GM18502 (cell line): ENCODE measurements around the gene PPM1F.

Source experiments
- ATAC-seq: cut with Tn5 transposase; IDR thresholded peaks from one replicate; pipeline ENCODE4 v1.9.1; 2021; ENCODE audit warnings: mild to moderate bottlenecking; ENCODE audit not compliant: unreplicated experiment, poor library complexity

The PPM1F gene

GRCh38 chr22:21952586-21953571 is at the start of gene PPM1F:
Gene PPM1F (minus strand): TSS chr22:21952848. CDS start chr22:21946048, 6,800 bp downstream.
- peak; percentile 79 for ATAC-seq

DNA sequence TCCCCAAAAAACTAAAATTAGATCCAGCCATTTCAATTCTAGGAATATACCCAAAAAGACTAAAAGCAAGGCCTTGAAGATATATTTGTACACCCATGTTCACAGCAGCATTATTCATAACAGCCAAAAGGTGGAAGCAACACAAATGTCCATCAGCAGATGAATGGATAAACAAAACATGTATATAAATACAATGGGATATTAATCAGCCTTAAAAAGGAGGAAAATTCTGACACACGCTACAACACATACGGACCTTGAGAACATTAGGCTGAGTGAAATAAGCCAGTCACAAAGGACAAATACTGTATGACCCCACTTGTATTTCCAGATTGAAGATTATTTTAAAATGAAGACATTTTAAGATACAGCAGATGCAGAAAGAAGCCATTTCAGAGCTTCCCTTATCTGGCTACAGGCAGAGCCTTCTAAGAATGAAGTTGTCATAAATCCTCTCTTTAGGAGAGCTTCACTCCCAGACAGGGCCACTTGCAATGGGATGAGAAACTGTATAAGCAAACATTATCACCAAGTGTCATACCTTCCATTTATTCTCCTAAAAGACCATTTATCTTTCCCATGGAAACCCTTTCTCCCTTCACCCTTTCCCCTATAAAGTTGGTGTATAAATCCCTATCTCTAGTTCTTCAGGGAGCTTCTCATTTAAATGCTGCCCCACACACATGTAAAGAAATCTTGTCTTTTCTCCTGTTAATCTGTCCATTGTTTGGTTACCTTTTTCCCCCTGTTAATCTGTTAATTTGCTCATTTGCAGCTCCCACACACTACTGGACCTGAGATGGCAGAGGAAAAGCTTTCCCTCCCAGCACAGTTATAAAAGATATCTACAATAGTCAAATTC is 49.2 kb upstream of the PPM1F start:
- ATAC-seq: no peak

- ATAC-seq: no peak
These were observed 46.1 kb upstream of the PPM1F start for GRCh38 chr22:21998595-21999247.

DNA sequence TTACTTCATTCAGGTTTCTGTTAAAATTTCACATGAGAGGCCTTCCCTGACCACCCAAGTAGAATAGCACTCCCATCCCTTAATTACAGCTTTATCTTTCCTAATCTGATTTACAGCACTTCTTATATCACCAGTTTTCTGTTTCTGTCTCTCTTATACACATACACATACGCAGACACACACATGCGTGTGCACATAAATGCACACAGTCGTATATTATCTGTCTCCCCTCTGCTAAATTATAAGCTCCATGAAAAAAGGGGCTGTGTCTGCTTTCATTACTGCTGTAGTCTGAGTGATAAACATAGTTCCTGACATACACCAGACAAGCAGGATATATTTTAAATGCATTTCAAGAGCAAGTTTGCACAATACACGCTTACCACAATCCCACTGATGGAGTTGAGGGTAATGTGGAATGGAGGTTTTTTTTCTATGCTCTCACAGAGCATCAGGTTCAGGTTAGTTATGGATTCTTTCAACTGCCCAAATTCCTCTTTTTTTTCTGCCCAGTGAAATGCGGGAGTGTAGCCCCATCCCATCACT is 43.6 kb upstream of the PPM1F start:
- no peak for ATAC-seq

- ATAC-seq: no peak
These were observed 43.0 kb upstream of the PPM1F start for GRCh38 chr22:21995660-21996059.

DNA sequence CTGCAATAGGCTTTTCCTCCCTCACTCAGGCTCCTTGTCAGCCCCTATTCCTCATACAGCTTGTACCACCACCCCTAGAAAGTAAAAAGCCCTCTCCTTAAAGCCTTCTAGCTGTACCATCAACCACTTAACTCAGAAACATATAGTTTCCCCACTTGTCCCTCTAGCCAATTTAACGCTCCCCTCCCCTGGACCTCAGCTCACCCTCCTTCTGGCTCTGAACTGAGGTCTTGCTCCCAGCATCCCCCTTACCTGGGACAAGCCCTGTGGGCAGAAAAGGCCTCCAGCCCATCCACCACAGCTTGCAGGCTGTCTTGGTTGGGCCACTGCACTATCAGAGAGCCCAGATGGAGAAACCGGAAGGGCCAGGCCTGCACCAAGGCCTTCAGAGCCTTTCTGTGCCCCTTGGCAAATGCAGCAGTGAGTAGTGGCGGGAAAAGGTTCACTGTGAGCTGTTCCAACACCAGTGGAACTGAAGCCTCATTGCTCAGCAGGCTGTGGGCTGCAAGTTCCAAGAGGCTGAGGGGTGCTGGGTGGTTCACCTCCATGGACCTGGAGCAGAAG is 42.3 kb upstream of the PPM1F start:
- ATAC-seq: no peak

DNA sequence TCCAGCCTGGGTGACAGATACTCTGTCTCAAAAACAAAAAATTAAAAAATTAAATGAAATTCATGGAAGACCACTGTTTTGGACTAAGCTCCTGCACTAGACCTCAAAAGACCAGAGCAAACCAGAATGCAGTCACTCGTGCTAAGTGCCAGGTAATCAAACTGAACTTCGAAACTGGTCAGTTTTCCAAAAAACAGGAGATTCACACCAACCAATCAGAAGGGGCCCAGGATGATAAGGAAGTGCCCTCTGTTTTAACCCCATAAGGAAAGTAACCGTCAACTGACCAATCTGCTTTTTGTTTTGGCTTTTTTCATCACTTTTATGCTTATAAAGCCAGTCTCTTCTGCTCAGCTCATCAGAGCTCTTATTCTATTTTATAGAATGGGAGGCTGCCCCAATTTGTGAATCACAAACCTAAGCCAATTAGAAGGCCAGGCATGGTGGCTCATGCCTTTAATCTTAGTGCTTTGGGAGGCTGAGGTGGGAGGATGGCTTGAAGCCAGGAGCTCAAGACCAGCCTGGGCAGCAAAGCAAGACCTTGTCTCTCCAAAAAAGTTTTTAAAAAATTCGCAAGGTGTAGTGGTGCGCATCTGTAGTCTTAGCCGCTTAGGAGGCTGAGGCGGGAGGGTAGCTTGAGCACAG is 40.1 kb upstream of the PPM1F start:
- no peak for ATAC-seq

DNA sequence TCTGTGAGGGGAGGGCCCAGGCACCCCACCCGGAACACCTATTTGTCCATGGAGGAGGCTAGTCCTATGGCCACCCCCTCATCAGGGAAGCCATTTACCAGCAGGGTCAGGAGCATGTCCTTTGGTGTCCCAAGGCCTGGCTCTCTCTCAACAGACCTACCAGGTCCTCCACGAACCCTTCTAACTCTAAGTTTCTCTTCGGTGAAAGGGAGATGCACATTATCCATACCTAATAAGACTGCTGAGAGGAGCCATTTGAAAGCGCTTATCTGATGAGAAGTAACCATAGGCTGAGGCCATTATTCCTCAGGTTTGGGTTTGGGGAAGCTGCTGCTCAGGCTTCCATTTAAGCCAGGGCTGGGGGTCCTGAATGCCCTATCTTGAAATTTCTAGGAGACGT is 39.1 kb upstream of the PPM1F start:
- ATAC-seq: no peak

DNA sequence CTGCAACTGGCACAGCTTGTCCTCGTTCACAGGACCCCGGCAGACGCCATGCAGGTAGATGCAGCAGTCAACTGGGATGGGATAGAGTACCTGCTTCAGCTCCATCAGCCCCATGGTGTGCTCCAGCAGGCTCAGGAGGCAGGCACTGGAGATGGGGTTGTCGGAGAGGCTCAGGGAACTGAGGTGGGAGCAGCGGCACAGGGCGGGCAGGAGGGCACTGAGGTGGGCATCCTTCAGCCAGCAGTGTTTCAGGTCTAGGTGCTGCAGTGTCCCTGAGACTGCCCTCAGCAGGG is 38.6 kb upstream of the PPM1F start:
- ATAC-seq: no peak

DNA sequence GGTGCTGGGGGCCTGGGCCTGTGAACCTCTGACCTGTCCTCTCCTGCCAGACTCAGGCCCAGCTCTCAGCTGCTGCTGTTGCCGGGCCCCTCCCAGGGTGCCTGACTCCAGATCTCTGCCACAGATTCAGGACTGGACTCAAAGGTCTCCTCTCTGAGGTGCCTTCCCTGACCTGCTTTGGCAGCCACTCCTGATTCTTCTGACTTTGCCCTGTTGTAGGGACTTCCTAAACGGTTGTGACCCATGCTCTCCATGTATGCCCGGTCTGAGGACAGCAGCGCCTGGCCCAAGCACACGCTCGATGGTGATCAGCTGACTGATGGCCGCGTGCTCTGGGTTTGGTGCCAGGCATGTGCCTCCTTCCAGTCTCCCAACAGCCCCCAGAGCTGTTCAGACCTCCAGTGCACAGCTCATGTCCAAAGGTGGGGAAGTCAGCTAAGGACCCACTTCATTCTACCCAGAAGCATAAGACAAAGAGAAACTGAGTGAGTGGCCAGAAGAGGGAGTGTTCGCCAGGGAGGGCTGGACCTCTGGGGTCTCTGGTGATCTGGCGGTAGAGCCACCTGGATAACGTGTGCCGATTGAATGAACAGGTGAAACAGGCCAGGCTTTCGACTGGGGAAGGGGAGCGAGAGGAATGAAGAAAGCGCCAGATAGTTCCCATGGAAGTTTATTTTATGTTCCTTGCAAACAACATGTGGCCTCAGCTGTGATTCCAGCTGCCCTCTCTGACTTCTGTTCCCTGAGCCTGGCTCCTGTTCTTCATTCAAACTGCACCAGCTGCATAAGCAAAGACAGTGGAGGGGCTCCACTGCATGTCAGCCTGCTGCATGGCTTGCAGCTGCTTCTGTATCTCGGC is 38.0 kb upstream of the PPM1F start:
- no peak for ATAC-seq

DNA sequence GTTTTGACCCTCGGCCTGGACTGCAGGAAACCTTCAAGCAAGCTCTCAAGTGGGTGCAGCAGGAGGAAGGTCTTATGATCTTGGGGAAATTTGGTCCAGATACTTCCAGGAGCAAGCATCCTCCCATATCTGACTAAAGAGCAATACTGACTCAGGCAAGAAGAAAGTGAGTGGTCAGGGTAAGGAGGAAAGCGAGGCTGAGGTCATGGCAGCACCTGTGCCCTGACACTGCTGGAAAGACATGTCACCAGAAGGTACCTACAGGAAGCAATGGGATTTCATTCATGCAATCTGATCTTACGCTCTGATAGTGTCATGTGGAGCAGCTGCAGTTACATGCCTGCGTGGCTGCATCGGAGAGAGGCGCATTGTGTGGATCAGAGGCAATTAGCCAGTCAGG is 36.4 kb upstream of the PPM1F start:
- no peak for ATAC-seq

GRCh38 chr22:21985214-21985613 is 32.6 kb upstream of the PPM1F start:
- ATAC-seq: no peak

DNA sequence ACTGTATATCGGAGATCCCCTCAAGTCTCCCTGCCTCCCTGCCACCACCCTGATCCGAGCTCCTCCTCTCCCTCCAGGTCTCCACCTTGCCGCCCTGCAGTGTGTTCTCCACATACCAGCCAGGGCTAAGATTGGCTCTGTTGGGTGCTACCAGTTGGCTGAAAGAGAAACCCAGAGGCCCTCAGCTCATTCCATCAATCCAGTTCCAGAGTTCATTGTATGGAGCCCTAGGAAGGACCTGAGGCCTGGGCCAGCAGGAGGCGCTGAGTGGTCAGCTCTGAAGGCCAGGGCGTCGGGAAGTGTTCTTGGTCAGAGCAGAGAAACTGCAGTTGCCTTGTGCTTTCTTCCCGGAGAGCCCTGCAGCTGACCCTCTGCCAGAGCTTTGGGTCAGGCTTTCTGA is 32.1 kb upstream of the PPM1F start:
- ATAC-seq: no peak

- no peak for ATAC-seq
These were observed 29.8 kb upstream of the PPM1F start, which contains the start of gene TOP3B for GRCh38 chr22:21982338-21982965. Gene TOP3B (minus strand): TSS chr22:21982787. CDS start chr22:21975709, 7,078 bp downstream.

DNA sequence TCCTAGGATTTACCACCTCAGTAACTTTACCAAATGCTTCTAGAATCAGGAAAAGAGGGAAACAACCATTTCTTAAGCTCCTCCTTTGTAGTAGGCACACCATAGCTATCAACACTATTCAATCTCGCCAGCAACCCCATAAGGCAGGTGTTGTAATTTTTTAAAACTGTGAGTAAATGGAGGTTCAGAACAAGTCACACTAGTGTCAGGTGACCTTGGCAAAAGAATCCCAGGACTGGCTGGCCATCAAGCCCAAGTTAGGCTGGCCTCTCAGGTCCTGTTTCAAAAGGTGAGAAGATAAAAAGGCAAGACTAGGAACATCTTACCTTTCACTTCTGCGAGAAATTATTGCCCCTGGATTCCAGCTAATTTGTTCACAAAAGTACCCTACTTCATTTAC is 29.2 kb upstream of the PPM1F start:
- ATAC-seq: no peak

DNA sequence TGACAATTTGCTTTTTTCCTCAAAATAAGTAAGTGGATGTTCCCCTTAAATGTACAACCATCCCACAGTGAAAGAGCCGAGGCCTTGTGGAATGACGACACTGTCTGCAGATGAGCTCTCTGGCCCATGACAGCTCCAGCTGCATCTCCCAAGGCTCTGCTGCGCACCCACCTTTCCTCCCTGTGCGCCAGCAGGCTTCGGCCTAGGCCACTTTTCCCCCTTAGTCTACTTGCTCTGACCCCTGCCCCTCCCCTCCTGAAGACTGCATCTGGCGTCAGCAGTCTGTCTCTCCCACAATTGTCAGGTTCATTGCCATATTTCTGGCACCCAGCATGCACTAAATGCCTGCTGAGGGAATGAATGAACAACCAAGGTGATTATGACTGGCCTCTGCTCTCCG is 27.9 kb upstream of the PPM1F start:
- ATAC-seq: no peak

DNA sequence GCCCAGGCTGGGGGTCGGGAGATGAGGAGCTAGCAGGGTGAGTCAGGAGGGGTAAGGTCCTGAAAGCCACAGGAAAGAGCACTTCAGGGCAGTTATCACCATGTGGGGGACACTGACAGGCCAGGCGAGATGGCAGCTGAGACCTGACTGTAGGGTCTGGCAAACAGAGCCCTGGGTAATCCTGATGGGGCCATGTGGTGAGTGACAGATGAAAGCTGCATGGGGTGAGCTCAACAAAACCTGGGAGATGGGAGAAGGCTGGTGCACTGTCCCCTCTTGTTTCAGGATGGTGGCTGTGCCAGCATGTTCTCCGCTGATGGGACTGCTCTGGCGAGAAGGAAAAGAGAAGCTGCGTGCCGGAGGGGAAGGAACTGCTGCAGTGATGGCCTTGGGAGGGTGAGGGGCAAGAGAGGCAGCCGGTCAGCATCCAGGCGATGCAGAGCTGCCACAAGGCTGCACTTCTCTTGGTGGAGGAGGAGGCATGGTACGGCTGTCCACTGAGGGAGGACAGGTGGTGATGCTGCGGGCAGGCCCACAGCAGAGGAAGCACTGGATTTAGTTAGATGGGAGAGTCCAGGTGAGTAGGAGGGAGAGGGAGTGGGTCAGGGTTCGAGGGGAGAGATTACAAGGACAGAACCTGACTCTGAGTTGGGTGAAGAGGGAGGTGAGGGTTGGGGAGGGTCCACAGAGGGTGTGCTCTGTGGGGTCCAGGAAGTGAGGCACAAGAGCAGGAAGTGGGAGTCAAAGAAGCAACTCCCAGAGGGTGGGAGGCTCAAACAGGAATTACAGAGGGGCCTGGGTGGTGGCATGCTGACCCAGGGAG is 26.1 kb upstream of the PPM1F start:
- no peak for ATAC-seq
